Activated CD4-positive, alpha-beta T cell treated with anti-CD3 and anti-CD28 coated beads, Interleukin-2, amount 50 U/mL, for 16 hours (primary cell): ENCODE results near the gene FUOM.
"Not testable (repeated sequence)": the region's sequence is repeated elsewhere in the genome, so short reads cannot be mapped to it uniquely, and the experiment has no call there.

Experiments used
- DNase-seq: peaks from one replicate; pipeline ENCODE4 v3.0.0-alpha.2; 2020

FUOM gene

GRCh38 chr10:133328358-133329343 lies 29.2 kb downstream of the FUOM start:
- no peak for DNase-seq

GRCh38 chr10:133327651-133328357 lies 30.0 kb downstream of the FUOM start:
- no peak for DNase-seq

DNA sequence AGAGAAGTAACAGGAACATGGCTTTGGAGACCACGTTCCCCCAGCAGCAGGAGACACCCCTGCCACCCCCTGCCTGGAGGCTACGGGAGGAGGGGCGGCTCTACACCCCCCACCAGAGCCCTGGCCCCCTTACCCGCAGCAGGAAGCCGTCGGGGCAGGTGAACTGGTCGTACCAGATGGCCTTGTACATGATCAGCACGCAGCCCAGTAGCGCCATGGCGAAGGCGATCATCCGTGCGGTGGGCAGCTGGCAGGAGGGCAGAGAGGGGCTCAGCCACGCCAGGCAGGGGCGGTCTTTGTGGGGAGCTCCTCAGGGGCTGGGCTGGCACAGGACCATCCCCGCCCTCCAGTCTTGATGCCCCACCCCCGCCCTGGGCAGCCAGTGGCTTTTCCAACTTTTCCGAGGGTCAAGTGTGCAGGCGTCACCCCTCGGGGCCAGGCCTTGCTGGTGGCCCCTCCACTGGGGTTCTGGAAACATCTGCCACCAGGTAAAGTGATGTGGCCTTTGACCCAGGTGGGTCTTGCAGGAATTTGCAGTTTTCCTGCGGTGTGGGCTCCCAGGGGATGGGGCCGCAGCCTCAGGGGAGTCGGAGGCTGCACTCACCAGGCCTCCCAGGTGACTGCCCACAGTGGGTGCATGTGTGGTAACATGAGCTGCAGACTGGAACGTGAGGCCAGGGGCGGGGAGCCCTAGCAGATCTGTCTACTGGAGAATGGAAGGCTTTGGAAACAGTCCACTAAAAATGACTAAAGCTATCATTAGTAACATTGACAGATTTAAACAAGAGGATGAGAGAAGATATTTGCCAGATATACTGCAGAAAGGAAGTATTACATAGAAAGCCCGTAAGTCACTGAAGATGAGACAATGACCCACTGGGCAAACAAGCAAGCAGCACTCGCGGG lies 30.8 kb downstream of the FUOM start:
- DNase-seq: no peak

DNA sequence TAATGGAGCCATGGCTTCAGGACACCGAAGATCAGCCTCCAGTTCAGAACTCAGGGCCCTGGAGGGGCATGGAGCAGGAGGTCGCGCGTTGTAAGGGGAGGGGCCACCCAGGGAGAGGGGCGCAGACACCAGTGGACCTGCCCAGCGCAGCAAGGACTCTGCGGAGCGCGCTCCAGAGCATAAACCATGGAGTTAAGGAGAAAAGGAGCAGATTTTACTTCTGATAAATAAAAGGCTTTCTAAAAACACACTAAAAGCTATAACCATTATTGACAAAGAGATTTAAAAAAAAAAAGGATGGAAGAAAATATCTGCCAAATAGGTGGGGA lies 31.6 kb downstream of the FUOM start:
- no peak for DNase-seq

DNA sequence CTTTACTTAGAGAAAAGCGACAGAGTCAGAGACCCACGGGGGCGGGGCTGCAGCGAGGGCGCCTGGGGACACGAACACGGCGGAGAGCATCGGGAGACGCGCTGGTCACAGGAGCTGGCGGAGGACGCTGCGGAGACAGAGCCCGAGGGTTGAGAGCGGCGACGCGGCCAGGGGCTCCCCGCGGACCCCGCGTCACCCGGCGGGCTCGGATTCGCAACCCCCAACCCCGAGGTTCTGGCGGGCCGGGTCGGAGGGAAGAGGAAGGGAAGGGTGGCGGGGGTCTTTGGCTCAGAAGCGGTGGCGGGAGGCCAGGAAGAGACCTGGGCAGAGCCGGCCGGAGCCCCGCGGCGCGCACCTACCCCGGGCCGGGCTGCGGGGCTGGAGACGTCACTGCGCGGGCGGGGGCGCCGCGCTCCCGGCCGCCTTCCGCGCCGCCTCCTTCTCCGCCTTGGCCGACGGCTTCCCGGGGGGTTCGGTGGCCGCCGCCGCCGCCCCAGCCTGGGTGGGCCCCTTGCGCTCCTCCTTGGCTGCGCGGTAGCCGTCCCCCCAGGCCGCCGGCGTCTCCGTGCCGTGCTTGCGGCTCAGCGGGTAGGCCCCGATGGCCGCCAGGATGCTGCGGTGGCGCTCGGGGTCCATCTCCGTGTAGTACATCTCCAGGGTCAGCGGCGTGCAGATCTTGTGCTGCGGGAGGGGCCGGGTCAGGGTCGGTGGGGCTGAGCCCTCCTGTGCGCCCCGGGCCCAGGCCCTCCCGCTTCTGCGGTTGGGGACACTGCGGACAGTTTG lies 32.2 kb downstream of the FUOM start:
- no peak for DNase-seq

- no peak for DNase-seq
Observed at GRCh38 chr10:133324857-133325260, 33.0 kb downstream of the FUOM start.

DNA sequence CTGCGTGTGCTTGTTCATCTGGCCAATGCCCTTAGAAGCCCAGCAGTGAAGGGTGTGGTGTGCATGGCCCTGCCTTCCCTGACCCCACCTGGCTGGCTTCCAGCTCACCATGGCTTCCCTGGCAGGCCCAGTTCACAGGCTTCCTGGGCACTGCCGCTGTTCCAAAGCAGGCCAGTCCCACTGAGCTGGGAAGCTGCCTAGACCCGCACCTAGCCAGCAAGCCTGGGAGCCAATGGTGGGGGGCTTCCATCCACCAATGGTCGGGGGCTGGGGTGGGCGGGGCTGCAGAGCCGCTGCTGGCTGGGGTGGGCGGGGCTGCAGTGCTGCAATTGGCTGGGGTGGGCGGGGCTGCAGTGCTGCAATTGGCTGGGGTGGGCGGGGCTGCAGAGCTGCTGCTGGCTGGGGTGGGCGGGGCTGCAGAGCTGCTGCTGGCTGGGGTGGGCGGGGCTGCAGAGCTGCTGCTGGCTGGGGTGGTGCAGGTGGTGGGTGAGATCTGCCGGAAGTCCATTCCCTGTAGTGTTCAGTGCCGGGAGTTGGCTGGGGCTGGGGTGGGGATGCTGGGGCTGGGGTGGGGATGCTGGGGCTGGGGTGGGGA lies 33.5 kb downstream of the FUOM start:
- DNase-seq: peak; percentile 39

GRCh38 chr10:133322064-133322709 lies 35.6 kb downstream of the FUOM start:
- DNase-seq: not testable (repeated sequence)

DNA sequence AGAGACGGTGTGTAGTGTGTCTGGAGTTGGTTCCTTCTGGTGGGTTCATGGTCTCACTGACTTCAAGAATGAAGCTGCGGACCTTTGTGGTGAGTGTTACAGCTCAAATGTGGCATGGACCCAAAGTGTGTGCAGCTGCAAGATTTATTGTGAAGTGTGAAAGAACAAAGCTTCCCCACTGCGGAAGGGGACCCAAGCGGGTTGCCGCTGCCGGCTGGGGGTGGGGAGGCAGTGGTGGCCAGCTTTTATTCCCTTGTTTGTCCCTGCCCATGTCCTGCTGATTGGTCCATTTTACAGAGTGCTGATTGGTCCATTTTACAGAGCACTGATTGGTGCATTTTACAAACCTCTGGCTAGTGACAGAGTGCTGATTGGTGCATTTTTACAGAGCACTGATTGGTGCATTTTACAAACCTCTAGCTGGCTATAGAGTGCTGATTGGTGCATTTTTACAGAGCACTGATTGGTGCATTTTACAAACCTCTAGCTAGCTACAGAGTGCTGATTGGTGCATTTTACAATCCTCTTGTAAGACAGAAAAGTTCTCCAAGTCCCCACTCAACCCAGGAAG lies 36.9 kb downstream of the FUOM start:
- DNase-seq: not testable (repeated sequence)

DNA sequence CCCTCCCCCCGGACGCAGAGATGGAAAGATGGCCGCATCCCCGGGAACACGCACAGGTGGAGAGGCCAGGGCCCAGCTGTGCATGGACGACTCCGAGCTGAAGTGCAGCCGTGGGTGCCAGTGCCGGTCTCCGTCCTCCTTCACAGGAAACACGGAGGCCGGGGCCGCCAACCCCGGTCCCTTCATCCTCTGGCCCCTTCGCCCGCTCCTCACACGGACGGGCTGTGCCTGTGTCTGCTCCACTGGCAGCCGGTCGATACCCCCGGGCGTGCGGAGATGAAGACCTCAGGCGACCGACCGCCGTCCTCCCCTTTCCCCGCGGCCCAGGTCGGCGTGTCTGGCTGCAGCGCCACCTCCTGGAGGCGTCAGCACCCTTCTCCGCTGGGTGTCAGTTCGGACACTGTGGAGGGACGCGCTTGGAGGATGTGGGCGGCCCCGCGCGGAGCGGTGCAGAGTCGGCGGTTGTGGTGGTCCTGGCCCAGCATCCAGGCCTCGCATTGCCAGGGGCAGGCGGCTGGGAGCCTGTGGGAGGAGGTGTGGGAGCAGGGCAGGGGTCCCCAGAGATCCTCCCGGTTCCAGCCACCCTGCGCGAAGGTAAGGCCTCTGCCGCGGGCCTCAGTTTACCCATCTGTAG lies 39.2 kb downstream of the FUOM start:
- peak; percentile 73 for DNase-seq

GRCh38 chr10:133316732-133317131 lies 41.1 kb downstream of the FUOM start:
- DNase-seq: no peak

- DNase-seq: no peak
Observed at GRCh38 chr10:133316266-133316665, 41.6 kb downstream of the FUOM start.

DNA sequence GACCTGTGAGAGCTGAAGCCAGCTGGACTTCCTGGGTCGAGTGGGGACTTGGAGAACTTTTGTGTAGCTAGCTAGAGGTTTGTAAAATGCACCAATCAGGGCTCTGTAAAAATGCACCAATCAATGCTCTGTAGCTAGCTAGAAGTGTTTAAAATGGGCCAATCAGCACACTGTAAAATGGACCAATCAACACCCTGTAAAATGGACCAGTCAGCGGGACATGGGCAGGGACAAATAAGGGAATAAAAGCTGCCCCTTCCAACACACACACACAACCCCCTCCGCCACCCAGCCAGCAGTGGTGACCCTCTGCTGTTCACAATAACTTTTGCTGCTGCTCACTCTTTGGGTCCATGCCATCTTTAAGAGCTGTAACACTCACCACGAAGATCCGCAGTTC lies 42.0 kb downstream of the FUOM start:
- peak; percentile 25 for DNase-seq

DNA sequence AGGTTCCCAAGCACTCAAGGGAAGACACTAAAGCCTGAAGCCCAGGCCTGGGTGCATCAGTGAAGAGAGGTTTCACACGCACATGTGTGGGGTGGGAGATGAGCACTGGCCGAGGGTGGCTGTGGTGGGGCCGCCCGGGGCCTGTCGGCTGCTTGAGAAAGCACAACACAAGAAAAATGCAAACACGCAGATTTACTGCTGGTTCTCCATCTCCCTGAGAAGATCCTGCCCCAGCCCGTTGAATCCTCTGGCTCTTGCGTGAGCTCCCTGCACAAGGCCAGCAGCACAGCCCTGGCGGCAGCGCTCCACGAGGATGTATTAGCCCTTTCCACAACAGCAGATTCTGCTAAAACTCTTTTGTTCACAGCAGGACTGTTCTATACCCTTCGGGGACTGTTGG lies 42.9 kb downstream of the FUOM start:
- DNase-seq: no peak

- DNase-seq: no peak
Observed at GRCh38 chr10:133313192-133313591, 44.6 kb downstream of the FUOM start.

GRCh38 chr10:133312769-133313145 lies 45.1 kb downstream of the FUOM start:
- no peak for DNase-seq

GRCh38 chr10:133312016-133312768 lies 45.6 kb downstream of the FUOM start:
- no peak for DNase-seq

DNA sequence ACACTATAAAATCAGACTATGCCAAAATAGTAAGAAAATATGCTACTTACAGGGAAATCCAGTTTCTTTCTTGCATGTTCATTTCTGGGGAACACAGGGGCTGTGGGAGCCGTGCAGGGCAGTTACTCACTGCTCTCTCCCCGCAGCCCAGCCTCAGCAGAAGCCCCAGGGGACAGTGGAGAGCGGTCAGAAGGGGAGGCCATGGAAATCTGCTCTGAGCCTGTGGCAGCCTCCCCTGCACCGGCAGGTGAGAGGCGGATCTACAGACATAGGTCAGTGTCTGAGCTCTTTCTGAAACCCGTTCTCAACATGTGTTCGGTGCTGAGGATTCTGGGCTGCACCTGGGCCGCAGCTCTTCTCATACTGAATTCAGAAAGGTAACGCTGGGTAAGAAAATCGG lies 46.2 kb downstream of the FUOM start:
- DNase-seq: no peak

DNA sequence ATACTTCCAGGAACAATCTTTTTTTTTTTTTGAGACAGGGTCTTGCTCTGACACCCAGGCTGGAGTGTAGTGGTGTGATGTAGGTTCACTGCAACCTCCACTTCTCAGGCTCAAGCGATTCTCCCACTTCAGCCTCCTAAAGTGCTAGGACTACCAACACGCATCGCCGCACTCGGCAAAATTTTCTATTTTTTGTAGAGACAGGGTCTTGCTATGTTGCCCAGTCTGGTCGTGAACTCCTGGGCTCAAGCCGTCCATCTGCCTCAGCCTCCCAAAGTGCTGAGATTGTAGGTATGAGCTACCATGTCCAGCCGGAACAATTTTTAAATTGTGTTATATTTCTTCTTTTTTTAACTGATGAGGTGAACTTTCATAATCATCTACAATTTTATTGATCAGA lies 47.0 kb downstream of the FUOM start:
- no peak for DNase-seq

- DNase-seq: no peak
Observed at GRCh38 chr10:133310399-133310755, 47.4 kb downstream of the FUOM start.
